GM15510 (cell line): ENCODE data around the gene SUN2.

Source experiments
- POLR2A ChIP-seq: IDR thresholded peaks from 3 replicates; pipeline ENCODE4 v1.6.1; 2011; ENCODE audit warnings: borderline replicate concordance; ENCODE audit not compliant: insufficient read length; ENCODE audit errors: extremely low read depth

SUN2 gene

DNA sequence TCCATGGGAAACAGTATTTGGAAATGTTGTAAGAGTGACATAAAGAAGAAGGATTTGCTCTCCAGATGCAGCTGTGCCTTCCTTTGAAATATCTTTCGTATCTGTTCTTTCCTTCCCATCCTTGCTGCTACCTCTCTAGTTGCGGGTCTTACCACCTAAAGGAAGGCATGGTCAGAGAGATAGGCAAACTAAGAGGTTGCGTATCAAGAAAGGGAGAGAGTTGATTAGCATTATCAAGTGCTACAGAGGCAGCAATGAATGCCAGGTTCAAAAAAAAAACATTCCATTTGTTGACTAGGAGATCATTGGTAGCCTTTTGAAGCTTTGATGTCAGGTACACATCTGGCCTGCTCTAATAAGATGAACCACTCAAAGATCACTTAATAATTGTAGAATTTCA, 45.4 kb downstream of the SUN2 start:
- no peak for TF ChIP-seq POLR2A

GRCh38 chr22:38709306-38709705, 46.5 kb downstream of the SUN2 start:
- no peak for TF ChIP-seq POLR2A

- TF ChIP-seq POLR2A = no peak
Measured at GRCh38 chr22:38707984-38708383, 47.8 kb downstream of the SUN2 start.

GRCh38 chr22:38707346-38707745, 48.5 kb downstream of the SUN2 start:
- no peak for TF ChIP-seq POLR2A

DNA sequence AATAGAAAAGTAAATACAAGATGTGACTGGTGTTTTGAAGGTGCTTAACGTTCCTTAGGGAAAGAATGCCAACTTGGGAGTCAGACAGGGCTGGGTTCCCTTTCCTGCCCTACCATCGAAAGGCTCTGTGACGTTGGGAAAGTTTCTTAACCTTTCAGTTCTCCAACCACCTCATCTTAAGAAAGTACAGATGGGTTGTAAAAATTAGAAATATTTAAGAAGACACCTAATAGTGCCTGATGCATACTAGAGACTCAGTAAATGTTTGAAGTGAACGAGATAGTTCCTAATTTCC, 49.0 kb downstream of the SUN2 start:
- no peak for TF ChIP-seq POLR2A

DNA sequence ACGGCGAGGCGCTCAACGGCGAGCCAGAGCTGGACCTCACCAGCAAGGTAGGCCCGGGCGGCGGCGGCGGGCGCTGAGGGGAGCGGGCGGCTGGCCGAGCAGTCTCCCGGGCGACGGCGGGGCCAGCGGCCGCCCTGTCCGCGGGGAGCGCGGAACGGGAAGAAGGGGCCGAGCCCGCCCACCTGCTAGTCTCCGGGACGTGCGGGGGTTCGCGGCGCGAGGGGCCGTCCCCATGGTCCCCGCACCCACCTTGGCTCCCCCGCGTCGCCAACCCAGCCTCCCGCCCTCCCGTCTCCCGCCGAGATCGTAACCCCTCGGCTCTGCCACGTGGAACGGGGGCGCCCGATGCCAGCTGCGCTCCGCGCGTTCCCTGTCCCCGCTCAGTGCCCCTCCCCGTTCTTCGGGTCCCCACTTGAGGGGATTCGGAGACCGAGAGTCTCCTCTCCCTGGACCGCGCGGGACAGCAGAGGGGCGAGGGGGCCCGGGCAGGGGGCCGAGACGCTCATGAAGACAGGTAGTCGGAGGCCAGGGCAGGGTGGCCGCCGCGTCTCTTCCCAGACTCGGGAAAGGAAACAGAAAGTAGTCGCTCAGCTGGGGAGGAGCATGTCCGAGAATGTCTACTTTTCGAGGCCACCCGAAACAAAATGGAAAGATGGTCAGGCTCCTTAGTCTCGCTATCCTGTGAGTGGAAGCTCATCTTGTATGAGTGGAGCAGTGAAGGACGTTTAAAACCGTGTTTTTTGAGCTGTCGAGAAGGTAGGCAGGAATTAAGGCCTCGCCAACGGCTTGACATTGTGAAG, 49.5 kb downstream of the SUN2 start:
- TF ChIP-seq POLR2A = no peak

DNA sequence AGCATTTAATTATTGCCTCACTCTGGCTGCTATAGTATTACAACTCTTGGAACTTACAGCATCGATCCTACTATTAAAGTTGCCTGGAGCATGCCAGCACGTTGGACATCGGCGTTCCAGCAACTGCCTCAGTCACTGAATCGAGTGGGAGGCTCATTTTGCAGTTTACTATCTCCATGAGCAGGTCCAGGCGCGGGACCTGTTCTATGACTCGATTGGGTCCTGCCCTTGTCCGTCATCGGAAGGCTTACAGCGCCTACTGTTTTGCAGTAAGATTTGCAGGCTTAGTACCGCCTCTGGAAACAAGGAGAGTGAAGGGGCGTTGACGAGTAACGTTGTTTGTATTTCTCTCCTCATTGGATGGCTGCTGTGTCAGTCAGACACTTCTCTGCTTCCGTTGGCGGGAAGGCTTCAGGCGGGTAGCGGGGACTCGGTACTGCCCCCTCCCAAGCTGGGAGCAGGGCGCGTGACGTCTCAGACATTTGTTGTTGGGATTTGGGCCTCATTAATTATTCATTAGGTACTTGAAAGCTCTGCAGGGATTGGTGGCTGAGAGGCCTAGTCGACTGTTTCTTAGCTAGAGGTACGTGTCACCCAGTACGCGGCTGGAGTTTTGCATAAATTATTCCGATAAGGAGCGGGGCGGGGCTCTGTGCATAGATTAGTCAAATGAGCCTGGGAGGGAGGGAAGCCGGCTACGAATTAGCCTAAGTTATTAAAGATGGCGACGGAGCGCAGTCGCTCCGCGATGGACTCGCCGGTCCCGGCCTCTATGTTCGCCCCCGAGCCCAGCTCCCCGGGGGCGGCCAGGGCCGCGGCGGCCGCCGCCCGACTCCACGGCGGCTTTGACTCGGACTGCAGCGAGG, 50.3 kb downstream of the SUN2 start, which contains the start of gene GTPBP1:
Gene GTPBP1, plus strand, starts transcription at position 710 of the 866 bp plus-strand sequence. Its CDS starts 12 bp downstream, at position 722.
- TF ChIP-seq POLR2A = peak; percentile 92

- TF ChIP-seq POLR2A = no peak
Measured at GRCh38 chr22:38704654-38705234, 51.1 kb downstream of the SUN2 start.

DNA sequence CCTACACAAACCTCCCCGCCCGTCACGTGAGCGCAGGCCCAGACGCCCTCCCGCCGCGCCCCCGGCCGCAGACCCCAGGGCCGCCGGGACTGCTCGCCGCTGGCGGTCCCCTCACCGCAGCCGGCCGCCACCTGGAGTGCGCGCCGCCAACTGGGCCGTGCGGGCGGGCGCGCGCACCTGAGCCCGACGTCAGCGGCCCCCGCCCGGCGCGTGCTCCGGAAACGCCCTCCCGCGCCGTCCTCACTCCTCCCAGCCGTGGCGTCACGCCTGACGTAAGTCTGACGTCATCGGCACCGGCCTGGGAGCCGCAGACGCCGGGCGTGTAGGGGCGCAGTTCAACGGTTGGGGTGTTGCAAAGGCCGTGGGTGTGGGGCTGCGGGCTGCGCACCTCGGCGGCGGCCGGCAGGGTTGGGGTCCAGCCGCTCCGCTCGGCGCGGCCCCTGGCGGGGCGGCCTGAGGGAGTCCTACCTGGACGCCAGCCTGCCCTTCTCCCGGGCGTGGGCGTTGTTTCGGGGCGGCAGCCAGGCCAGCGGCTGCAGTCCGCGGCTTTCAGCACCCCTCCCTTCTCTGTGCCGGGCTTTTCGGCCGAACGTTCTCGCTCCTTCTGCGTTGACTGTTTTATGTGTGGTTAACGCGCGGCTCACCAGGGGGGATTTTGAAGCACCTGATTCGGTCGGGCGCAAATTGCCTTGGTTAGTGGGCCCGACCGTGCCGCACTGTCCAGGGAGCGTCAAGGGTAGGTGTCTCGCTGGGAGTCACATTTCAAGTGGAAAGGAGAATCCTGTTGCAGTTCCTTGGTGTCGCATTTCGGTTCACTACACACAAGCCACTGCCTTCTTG, 54.8 kb downstream of the SUN2 start, which contains the start of gene JOSD1:
Gene JOSD1, minus strand, starts transcription at position 155 of the 840 bp plus-strand sequence. CDS start 956 bp downstream, outside the sequence.
- peak; percentile 90 for TF ChIP-seq POLR2A

GRCh38 chr22:38700270-38700788, 55.5 kb downstream of the SUN2 start:
- no peak for TF ChIP-seq POLR2A

DNA sequence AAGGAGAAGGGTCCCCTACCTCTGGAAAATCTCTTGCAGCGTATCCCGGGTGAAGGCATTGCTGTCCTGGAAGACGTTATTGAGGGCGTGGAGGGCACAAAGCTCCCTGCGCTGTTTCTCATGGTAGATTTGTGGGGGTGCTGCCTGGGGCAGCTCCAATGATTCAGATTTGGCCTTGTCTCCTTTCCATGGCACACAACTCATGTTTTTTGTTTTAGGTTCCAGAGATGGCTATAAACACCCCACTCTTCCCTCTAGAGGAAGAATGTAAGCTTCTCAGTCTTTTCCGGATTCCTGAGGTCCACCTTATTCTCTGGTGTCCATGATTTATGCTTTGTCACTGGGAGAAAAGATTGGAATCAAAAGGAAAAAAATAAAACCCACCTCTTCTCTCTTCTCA, 56.0 kb downstream of the SUN2 start:
- no peak for TF ChIP-seq POLR2A

GRCh38 chr22:38699143-38699542, 56.7 kb downstream of the SUN2 start:
- no peak for TF ChIP-seq POLR2A

GRCh38 chr22:38698407-38699094, 57.2 kb downstream of the SUN2 start:
- no peak for TF ChIP-seq POLR2A
